IMR-90 (cell line): Measurements from ENCODE around the gene CDK14.

Source experiments
- CEBPB ChIP-seq: IDR thresholded peaks from 2 replicates; pipeline ENCODE4 v1.6.1; 2012; ENCODE audit warnings: low read depth, low read length, improper control_type of control experiment
- MAFK ChIP-seq: IDR thresholded peaks from 2 replicates; pipeline ENCODE4 v1.6.1; 2012; ENCODE audit warnings: low read depth, low read length, improper control_type of control experiment
- MAZ ChIP-seq: IDR thresholded peaks from 2 replicates; pipeline ENCODE4 v1.6.1; 2012; ENCODE audit warnings: low read depth, mild to moderate bottlenecking, low read length, improper control_type of control experiment, moderate library complexity, borderline replicate concordance
- MXI1 ChIP-seq: IDR thresholded peaks from 2 replicates; pipeline ENCODE4 v1.6.1; 2012; ENCODE audit warnings: low read depth, mild to moderate bottlenecking, low read length, moderate library complexity, borderline replicate concordance
- NFE2L2 ChIP-seq: fragments of 150-350 bp; IDR thresholded peaks from 2 replicates; pipeline ENCODE4 v1.6.1; 2016; ENCODE audit warnings: low read depth, mild to moderate bottlenecking, low read length
- POLR2A ChIP-seq: IDR thresholded peaks from 2 replicates; pipeline ENCODE4 v1.6.1; 2012; ENCODE audit warnings: mild to moderate bottlenecking, low read depth, low read length
- RAD21 ChIP-seq: IDR thresholded peaks from 2 replicates; pipeline ENCODE4 v1.6.1; 2012; ENCODE audit warnings: low read length, improper control_type of control experiment
- RCOR1 ChIP-seq: IDR thresholded peaks from 2 replicates; pipeline ENCODE4 v1.6.1; 2012; ENCODE audit warnings: mild to moderate bottlenecking, low read length, improper control_type of control experiment; ENCODE audit not compliant: insufficient replicate concordance
- RFX5 ChIP-seq: IDR thresholded peaks from 2 replicates; pipeline ENCODE4 v1.8.0; 2012; ENCODE audit warnings: low read depth, mild to moderate bottlenecking, low read length, moderate library complexity
- SMC3 ChIP-seq: fragments of 150-350 bp; IDR thresholded peaks from 2 replicates; pipeline ENCODE4 v1.6.1; 2016; ENCODE audit warnings: low read depth, mild to moderate bottlenecking, antibody characterized with exemption, low read length, moderate library complexity
- TF ChIP-seq, protein P1 (sequence below): conservative IDR thresholded peaks from 2 replicates; pipeline ENCODE4 v1.5.1; 2012; ENCODE audit warnings: mild to moderate bottlenecking, low read depth, low read length, improper control_type of control experiment
- TF ChIP-seq, protein P2 (sequence below): fragments of 150-350 bp; IDR thresholded peaks from 2 replicates; pipeline ENCODE4 v1.6.1; 2017; ENCODE audit warnings: mild to moderate bottlenecking, antibody characterized with exemption, low read length, low read depth

DNA sequence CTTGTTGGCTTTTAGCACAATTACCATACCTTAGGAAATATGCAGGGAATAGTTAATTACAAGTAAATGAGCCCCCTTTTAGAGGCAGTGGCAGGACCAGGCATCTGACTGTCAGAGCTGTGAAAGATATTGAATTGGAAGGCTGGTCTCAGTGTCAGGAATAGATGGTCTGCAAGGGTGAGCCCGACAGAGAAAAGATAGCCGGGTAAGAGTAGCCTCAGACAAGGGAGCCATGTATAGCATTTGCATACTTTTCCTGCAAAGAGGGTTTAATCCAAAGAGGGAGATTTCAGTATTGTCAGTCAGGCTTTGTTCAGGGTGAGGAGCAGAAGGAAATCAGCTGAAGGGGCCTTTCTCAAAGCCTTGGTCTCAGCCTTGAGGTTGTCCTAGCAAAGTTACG lies 539.2 kb downstream of the CDK14 start:
- TF ChIP-seq MAZ (no peak), POLR2A (no peak), NFE2L2 (no peak), RFX5 (no peak), CEBPB (no peak), RAD21 (no peak), MXI1 (no peak), MAFK (no peak), RCOR1 (no peak), SMC3 (no peak)
- TF ChIP-seq, protein P1, sequence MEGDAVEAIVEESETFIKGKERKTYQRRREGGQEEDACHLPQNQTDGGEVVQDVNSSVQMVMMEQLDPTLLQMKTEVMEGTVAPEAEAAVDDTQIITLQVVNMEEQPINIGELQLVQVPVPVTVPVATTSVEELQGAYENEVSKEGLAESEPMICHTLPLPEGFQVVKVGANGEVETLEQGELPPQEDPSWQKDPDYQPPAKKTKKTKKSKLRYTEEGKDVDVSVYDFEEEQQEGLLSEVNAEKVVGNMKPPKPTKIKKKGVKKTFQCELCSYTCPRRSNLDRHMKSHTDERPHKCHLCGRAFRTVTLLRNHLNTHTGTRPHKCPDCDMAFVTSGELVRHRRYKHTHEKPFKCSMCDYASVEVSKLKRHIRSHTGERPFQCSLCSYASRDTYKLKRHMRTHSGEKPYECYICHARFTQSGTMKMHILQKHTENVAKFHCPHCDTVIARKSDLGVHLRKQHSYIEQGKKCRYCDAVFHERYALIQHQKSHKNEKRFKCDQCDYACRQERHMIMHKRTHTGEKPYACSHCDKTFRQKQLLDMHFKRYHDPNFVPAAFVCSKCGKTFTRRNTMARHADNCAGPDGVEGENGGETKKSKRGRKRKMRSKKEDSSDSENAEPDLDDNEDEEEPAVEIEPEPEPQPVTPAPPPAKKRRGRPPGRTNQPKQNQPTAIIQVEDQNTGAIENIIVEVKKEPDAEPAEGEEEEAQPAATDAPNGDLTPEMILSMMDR = no peak
- TF ChIP-seq, protein P2, sequence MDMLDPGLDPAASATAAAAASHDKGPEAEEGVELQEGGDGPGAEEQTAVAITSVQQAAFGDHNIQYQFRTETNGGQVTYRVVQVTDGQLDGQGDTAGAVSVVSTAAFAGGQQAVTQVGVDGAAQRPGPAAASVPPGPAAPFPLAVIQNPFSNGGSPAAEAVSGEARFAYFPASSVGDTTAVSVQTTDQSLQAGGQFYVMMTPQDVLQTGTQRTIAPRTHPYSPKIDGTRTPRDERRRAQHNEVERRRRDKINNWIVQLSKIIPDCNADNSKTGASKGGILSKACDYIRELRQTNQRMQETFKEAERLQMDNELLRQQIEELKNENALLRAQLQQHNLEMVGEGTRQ = no peak
